ENCODE data around the gene ZDHHC14.
"Not testable (repeated sequence)": the region's sequence is repeated elsewhere in the genome, so short reads cannot be mapped to it uniquely, and the experiment has no call there.

Gene ZDHHC14

DNA sequence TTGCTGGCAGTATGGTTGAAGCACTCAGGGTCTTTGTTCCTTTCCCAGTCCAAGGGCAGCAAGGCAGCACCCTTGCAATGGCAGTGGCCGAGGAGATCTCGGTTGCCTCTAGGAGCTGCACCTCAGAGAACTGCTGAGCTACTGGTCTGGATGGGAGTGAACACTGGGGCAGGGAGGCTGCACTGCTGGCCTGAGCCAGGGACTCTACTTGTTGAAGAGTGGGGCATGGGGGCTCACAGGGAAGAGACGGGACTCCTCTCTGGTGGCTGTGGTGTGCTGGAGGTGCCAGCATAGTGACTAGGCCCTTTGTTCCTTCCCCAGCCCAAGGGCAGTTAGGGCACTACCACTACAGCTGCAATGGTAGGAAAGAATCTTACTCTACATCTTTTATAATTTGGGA, 203.0 kb downstream of the ZDHHC14 start:
- no peak for DNase-seq

- DNase-seq, result no peak
Measured at GRCh38 chr6:157585274-157586087, 204.5 kb downstream of the ZDHHC14 start.

DNA sequence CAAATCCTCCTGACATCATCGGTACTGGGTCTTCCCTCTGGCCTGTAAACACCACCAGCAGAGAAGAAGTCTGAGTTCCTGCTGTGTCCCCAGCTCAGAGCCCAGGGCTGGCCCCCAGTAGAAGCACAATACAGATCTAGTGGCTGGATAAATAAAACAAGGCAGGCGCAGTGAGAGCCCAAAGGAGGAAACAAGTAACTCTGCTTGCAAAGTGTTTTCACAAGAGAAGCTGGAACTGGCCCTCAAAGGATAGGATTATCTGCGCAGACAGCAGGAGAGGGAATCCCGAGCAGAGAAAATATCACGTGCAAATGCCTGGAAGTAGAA, 205.1 kb downstream of the ZDHHC14 start:
- DNase-seq, result no peak

GRCh38 chr6:157586476-157587126, 205.6 kb downstream of the ZDHHC14 start:
- no peak for DNase-seq

DNA sequence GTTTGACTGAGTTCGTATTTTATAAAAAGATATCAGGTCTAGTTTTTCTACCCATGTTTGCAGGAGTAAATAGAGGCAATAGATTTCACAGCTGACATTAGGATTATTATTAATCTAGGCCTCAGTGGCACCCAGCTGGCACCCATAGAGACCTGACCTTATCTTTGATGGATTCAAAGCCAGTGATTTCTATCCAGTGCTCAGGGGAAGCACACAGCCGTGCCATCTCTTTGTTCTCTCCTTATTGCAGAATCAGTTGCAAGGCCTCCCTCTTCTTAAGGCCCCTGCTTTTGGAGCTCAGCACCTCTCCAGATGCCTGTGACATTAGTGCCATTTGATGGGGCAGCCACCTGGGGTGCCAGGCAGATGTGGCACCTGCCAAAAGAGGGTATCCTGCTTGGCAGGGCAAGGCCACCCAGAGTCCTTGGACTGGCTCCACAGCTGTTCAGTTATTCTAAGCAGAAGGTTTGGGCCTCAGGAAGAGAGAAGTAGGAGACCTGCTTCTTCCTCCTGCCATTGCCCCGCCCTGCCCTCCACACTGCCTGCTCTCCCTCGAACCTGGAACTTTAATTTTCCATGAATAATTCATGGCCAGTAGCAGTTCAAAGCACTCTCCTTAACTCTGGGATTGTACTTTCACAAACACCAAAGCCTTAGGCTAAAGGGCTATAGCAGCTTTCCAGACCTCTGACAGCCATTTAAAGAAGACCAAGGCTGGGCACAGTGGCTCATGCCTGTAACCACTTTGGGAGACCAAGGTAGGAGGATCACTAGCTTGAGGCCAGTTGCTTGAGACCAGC, 206.3 kb downstream of the ZDHHC14 start:
- no peak for DNase-seq

DNA sequence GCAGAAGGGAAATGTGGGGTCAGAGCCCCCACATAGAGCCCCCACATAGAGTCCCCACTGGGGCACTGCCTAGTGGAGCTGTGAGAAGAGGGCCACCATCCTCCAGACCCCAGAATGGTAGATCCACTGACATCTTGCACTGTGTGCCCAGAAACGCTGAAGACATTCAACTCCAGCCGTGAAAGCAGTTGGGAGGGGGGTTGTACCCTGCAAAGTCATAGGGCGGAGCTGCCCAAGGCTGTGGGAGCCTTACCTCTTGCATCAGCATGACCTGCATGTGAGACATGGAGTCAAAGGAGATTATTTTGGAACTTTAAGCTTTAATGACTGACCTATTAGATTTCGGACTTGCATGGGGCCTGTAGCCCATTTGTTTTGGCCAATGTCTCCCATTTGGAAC, 209.7 kb downstream of the ZDHHC14 start:
- not testable (repeated sequence) for DNase-seq

DNA sequence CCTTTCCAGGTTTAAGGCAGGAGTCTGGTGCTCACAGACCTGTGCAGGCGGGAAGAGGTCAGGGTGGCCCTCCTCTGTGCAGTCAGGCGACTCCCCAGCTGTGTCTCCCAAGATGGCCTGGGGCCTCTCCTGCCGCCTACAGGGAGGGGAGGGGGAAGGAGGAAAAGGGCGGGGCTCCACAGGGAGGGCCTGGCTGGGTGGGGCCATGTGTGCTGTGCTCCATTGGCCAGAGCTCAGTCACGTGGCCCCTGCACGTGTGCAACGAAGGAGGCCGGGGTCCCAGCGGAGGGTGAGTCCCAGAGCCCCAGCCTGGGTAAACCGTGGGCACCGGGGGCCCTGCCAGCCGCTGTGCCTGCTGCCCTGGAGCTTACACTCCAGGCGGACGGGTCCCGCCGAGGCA, 211.6 kb downstream of the ZDHHC14 start:
- no peak for DNase-seq

DNA sequence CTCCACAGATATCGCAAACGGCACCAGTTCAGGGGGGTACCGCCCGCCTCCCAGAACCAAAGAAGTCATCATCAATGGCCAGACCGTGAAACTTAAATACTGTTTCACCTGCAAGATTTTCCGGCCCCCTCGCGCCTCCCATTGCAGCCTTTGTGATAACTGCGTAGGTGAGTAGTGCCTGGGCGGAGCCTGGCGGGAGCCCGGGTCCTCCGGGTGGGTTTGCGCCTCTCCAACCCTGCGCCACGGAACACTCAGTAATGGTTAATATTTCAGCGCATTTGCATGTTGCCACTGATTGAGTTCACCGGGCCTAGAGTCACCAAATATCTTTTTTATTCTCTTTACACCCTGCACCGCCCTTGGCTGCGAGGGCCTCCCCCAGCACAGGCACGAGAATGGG, 212.0 kb downstream of the ZDHHC14 start:
- DNase-seq, result no peak

DNA sequence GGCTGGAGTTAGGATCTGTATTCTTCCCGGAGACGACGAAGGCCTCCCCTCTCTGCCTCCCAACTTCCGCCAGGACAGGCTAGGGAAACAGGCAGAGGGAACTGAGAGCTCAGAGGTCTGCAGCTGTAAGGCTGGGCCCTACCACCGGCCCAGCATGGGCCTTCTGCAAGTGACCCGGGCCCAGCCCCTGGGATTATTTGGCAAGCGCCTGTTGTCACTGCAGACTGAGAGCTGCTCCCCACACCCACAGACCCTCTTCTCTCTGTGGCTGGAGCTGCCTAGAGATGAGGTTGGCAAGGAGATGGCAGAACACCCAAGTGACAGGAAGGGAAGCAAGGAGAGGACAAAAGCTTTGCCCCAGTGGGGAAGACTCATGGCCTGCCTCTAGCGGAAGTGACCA, 212.6 kb downstream of the ZDHHC14 start:
- DNase-seq, result no peak

GRCh38 chr6:157594292-157594691, 213.3 kb downstream of the ZDHHC14 start:
- no peak for DNase-seq

- no peak for DNase-seq
Measured at GRCh38 chr6:157595768-157596167, 214.8 kb downstream of the ZDHHC14 start.

DNA sequence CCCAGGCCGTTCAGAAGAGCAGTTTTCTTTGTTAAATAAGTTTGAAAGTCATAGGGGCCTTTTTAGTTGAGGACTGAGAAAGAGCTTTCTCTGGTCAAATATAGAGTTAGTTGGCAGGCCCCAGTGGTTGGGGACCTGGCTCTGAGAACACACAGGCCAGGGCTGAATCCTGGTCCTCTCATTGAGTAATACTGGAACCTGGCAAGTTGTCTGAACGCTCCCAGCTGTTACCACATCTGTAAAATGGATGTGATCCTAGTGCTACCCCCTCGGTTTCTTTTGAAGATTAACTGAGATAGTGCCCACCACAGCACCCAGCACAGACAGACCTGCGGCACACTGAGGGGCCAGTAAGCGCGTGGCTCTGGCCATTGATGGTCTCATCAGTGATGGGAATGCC, 215.5 kb downstream of the ZDHHC14 start:
- no peak for DNase-seq

- no peak for DNase-seq
Measured at GRCh38 chr6:157596886-157597285, 215.9 kb downstream of the ZDHHC14 start.

- DNase-seq, result peak; percentile 7
Measured at GRCh38 chr6:157597461-157598312, 216.7 kb downstream of the ZDHHC14 start.

GRCh38 chr6:157599191-157599590, 218.2 kb downstream of the ZDHHC14 start:
- no peak for DNase-seq

DNA sequence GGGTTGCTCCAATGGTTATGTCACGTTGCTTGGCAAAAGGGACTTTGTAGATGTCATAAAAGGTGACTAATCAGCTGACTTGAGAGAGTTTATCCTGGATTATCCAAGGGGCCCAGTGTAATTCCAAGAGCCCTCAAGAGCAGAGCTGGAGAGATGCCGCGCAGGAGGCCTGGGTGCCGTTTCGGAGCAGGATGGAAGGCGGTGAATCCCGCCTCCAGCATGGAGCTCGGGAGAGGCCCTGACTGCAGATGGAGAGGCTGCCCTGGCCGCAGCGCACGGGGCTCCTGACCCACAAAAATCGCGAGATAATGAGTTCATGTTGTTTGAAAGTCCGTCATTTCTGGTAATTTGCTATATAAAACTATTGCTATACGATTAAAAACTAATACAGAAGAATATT, 219.8 kb downstream of the ZDHHC14 start:
- DNase-seq, result no peak

DNA sequence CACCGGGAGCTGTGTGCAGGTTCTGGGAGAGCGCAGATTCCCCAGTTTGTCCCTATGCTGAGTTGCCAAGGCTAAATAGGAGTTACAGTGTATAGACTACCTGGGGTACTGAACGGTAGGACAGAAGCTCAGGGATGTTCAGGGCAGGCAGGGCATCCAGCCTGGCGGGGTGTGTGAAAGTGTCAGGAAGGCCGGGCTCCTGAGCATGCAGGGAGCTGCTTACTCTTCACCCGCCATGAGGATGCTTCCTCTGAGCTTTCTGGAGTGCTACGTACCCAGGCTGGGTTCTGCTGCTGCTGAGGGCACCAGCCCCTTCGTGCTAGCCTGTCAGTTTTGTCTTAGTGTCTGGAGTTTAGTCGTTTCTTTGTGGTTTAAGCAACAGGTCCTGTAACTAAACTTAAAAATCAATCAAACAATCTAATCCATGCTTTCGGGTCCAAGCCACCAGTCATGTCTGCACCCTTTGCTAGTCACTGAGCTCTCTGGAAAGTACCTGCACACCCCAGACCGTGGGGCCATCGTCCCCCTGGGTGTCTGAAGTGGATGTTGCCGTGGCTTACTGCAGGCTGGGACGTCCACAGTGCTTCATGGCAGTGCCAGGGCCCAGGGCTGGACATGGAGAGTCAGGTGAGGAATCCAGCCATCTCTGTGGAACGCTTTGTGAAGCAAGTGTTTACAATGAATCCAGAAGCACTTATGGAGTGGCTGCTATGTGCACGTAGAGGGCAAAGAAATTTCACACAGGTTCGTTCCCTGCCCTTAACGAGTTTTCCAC, 221.7 kb downstream of the ZDHHC14 start:
- no peak for DNase-seq

GRCh38 chr6:157603314-157603940, 222.4 kb downstream of the ZDHHC14 start:
- DNase-seq, result no peak

GRCh38 chr6:157603971-157604370, 223.0 kb downstream of the ZDHHC14 start:
- DNase-seq, result no peak

GRCh38 chr6:157604816-157605215, 223.8 kb downstream of the ZDHHC14 start:
- DNase-seq, result no peak

DNA sequence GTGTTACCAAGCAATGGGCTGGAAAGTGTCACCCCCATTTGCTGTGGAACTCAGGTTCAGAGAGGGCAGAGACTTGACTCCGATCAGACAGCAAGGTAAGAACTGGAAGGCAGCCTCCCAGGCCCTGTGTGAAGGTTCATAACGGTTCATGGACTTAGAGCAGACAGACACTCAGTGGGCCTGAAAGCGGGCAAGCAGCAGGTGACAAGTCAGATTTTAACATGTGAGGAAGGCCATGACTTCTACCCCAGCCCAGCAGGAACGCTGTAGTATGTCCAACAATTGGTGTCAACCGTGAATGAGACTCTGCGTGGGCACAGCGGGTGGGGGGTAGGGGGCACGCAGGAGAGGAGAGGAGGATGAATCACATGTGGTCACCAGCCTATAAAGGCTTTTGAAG, 224.5 kb downstream of the ZDHHC14 start:
- no peak for DNase-seq

DNA sequence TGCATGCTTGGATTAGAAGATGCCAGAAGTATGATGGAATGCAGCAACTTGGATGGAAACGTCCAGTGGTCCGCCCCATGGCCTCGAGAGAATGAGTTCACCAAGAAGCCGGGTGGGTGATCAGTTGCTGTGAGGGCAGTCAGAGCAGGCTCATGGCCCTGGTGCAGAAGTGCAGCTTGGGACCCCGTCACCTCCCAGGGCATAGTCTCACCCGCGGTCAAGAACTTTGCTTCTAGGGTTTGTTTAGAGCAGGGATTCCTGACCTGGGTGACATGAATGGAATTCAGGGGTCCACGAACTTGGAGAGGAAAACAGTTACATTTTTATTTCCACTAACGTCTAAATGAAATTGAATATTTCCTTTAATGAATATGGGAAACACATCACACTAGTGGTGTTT, 225.5 kb downstream of the ZDHHC14 start:
- DNase-seq, result no peak
